GM13976 (cell line): ENCODE results near the gene MAN1C1.

Experiments used
- DNase-seq: peaks from one replicate; pipeline ENCODE4 v3.0.0; 2012; ENCODE audit warnings: low spot score
- in situ Hi-C: fragments of 300-500 bp; cut with MboI; formaldehyde crosslinking; loops from one replicate; pipeline ENCODE4 v1.12.0; 2022; ENCODE audit warnings: low sequenced_read_pairs, mixed read lengths, inconsistent platforms; ENCODE audit not compliant: unreplicated experiment
- TF ChIP-seq, protein P1 (sequence below): IDR thresholded peaks from 2 replicates; pipeline ENCODE4 v1.5.1; 2012; ENCODE audit warnings: borderline replicate concordance, mild to moderate bottlenecking; ENCODE audit not compliant: insufficient read depth; ENCODE audit errors: extremely low read depth, missing control alignments, control extremely low read depth

MAN1C1 gene

DNA sequence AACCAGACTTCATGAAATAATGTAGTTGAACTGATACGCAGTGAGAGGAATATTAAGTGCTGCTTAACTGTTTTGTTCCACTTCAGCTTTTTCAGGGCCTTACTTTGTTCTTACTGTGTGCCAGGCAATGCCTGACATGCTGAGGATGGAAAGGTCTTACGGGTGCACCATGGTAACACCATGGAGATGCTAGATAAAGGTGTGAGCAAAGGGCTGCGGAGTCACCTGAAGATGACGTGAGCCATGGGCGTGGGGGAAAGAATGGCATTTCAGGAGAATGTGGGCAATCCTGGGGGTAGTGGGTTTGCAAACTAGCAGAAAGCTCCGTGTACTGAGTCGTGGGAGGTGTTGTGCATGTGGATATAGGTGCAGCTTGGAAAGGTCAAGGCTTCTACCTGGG lies 27.3 kb downstream of the MAN1C1 start:
- TF ChIP-seq, protein P1, sequence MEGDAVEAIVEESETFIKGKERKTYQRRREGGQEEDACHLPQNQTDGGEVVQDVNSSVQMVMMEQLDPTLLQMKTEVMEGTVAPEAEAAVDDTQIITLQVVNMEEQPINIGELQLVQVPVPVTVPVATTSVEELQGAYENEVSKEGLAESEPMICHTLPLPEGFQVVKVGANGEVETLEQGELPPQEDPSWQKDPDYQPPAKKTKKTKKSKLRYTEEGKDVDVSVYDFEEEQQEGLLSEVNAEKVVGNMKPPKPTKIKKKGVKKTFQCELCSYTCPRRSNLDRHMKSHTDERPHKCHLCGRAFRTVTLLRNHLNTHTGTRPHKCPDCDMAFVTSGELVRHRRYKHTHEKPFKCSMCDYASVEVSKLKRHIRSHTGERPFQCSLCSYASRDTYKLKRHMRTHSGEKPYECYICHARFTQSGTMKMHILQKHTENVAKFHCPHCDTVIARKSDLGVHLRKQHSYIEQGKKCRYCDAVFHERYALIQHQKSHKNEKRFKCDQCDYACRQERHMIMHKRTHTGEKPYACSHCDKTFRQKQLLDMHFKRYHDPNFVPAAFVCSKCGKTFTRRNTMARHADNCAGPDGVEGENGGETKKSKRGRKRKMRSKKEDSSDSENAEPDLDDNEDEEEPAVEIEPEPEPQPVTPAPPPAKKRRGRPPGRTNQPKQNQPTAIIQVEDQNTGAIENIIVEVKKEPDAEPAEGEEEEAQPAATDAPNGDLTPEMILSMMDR, result no peak
- in situ Hi-C loops, result no loop called here

DNA sequence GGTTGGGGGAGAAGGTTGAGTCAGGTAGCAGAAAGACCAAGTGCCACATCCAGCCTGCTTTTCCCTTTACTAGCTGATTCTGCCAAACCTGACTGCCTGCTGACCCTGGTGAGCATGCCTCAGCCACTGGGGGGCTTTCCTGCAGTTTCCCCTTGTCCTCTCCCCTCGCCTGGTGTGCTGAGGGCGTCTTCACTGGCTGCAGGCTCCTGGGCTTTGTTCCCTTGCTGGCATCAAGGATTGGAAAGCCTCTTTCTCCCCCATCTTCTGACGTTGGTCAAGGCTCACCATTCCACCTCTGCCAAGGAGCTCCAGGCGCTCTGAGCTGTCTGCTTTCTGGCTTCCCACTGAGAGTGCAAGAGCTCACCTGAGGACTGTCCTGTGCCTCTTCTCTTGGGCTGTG lies 28.4 kb downstream of the MAN1C1 start:
- DNase-seq, result no peak
- in situ Hi-C loops, result no loop called here
- TF ChIP-seq, protein P1, result no peak

More for the DNA sequence above, 27.3 kb downstream of the MAN1C1 start:
- no peak for DNase-seq

DNA sequence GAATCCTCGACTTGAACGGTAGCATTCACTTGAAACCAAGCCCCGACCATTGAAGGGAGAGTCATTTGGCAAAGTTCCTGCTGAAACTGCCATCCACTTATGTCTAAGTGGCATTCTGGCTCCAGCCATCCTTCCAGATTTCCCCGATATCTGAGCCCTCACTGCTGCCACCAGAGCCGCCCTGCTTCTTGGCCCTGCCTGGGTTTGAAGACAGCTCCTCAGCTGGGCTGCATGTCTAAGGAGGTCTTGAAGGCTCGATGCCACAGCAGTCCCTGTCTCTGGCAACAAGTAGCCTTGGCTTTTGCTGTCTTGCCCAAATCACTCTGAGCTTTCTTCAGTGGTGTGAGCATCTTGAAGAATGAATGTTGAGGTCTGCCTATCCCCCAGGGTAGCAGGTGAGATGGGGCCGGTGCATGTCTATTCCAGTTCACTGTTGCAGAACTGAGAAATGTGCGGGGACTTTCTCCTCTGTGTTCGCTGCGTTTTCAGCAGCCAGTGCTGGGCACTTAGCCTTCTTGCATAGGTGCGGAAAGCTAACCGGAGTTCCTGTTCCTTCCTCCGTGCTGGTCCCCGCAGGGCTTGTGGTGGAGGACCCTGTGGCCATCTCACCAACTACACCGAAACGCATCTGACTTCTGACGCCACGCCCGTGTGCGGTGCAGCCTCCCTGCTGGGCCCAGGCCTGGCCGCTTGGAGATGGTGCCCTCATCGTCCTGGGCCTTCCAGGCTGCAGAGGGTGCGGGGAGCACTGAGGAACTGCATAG lies 29.2 kb downstream of the MAN1C1 start:
- TF ChIP-seq, protein P1, result no peak
- in situ Hi-C loops, result no loop called here
- no peak for DNase-seq

DNA sequence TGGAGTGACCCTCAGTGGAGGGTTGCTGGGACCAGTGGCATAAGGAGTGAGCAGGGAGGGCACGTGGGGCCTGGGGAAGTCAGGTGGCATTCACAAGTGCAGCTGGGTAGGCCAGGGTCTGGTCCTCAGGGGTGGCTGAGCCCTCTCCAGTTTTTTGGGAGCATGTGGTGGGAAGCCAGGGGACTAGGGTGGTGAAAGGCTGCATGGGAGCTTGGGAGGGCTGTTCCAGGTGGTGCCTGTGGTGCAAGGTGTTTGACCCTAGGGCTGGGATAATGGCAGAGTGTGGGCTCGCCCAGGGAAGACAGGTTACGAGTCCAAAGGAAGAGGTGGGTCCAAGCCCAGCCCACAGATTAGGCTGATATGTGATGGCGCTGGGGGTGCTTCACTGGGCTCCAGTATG lies 30.5 kb downstream of the MAN1C1 start:
- TF ChIP-seq, protein P1, result no peak
- in situ Hi-C loops, result no loop called here
- DNase-seq, result no peak

DNA sequence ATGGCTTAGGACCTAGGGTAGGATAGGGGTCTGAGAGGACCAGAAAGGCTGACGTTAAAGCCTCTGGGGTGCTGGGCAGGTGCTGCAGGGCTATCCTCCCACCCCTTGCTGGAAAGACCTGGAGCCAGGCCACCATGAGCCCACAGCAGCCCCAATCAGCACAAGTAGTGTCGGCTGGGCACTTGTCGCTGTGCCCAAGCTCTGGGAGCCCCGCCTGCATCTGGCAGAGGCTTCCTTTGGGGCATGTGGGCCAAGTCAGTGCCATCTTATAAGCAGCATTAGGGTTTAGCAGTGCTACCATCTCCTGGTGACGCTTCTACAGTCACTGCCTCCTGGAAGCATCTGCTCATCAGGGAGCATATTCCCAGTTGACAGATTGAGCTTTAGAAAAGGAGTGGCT lies 31.3 kb downstream of the MAN1C1 start:
- TF ChIP-seq, protein P1, result no peak
- in situ Hi-C loops, result no loop called here
- DNase-seq, result no peak

DNA sequence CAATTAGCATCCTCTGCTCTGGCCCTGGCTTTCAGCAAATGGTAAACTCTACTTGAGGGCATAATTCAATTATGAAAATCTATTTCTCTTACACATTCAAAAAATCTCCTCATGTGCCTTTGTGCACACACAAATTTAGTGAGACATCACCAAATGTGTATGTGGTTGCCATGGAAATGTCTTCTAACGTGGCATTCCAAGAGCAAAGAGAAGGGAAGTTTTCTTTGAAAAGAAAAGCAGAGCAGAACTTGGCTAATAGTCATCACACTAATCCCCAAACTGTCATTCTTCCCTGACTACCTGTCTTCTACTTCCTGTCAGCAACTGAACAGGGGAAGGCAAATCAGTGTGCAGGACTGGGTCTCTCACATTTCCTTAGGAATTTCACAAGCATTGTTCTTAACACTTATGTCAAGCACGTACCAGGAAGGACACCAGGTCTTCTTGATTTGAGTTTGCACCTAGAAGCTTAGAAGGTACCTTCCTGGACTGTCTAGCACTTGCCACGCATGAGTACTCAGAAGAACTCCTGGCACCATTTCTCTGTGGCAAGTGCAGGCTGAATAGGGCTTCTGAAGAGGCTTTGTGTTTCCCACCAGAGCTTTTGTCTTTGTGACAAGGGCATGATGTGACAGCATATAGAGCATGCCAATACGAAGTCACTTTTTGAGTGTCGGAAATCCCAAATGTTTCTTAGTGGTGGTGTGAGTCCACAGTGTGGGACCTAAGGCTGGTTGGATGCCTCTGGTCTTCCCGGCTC lies 32.3 kb downstream of the MAN1C1 start:
- no peak for DNase-seq
- in situ Hi-C loops, result no loop called here

More for the DNA sequence above, 32.3 kb downstream of the MAN1C1 start:
- TF ChIP-seq, protein P1, result no peak
